A673 (cell line): ENCODE measurements around the gene KRTAP5-2. TPM values are rescaled to one million over a fixed set of nuclear protein-coding genes. Genes with fewer than 3 reads are reported as not detected.
A peak's percentile ranks its signal among the peaks of the same experiment; 100 is the strongest.

Experiments
- BruUV-seq: library from RNA; stranded (reverse); fragments of 400-500 nt; replicated peaks from 2 replicates; lab custom pipeline; 2021; lab: Mats Ljungman, UMichigan
- CTCF ChIA-PET: fragments of 300-600 bp; sonication (Branson Sonifier 250); formaldehyde crosslinking; loops from one replicate; lab custom pipeline; 2022; ENCODE audit warnings: antibody characterized with exemption; lab: Charles Lee
- POLR2A ChIA-PET: fragments of 300-600 bp; sonication (Branson Sonifier 250); formaldehyde crosslinking; loops from one replicate; lab custom pipeline; 2022; ENCODE audit warnings: antibody characterized with exemption; ENCODE audit not compliant: low non-redundant PET; lab: Charles Lee
- DNase-seq: peaks from one replicate; pipeline ENCODE4 v3.0.0-alpha.2; 2015; ENCODE audit warnings: low spot score
- H3K27ac ChIP-seq: fragments of 200-600 bp; sonication (generic); 2 replicates; pipeline ENCODE4 v1.5.1; 2016; ENCODE audit warnings: mixed run types, low read depth, mild to moderate bottlenecking, mixed read lengths, antibody characterized with exemption, low read length; ENCODE audit not compliant: poor library complexity, severe bottlenecking
- H3K27me3 ChIP-seq: fragments of 200-600 bp; sonication (generic); replicated peaks from 2 replicates; pipeline ENCODE4 v1.6.1; 2017; ENCODE audit warnings: mixed run types, low read depth, mild to moderate bottlenecking, mixed read lengths, antibody characterized with exemption, low read length; ENCODE audit not compliant: insufficient read depth, poor library complexity
- H3K36me3 ChIP-seq: fragments of 200-600 bp; sonication (generic); 2 replicates; pipeline ENCODE4 v1.6.1; 2016; ENCODE audit warnings: mixed run types, mild to moderate bottlenecking, mixed read lengths, antibody characterized with exemption, low read length; ENCODE audit not compliant: insufficient read depth, poor library complexity, severe bottlenecking
- H3K4me1 ChIP-seq: fragments of 200-600 bp; sonication (generic); 2 replicates; pipeline ENCODE4 v1.6.1; 2017; ENCODE audit warnings: mixed run types, mild to moderate bottlenecking, mixed read lengths, antibody characterized with exemption, low read length; ENCODE audit not compliant: insufficient read depth, poor library complexity, severe bottlenecking
- H3K4me3 ChIP-seq: fragments of 200-600 bp; sonication (generic); 2 replicates; pipeline ENCODE4 v1.5.1; 2016; ENCODE audit warnings: low read depth, mixed run types, mild to moderate bottlenecking, mixed read lengths, low read length; ENCODE audit not compliant: poor library complexity, severe bottlenecking
- H3K9me3 ChIP-seq: fragments of 200-600 bp; sonication (generic); 2 replicates; pipeline ENCODE4 v1.6.1; 2016; ENCODE audit warnings: mixed run types, low read depth, mild to moderate bottlenecking, mixed read lengths, antibody characterized with exemption, low read length; ENCODE audit not compliant: poor library complexity, severe bottlenecking
- EZH2 ChIP-seq: fragments of 200-600 bp; sonication (generic); IDR thresholded peaks from 2 replicates; pipeline ENCODE4 v1.6.1; 2017; ENCODE audit warnings: borderline replicate concordance, low read depth, mild to moderate bottlenecking, mixed read lengths, antibody characterized with exemption, low read length; ENCODE audit not compliant: poor library complexity, severe bottlenecking
- intact Hi-C: fragments of 100-400 bp; cut with micrococcal nuclease; formaldehyde crosslinking; loops from one replicate; pipeline ENCODE4 v1.10.0; 2022; ENCODE audit not compliant: unreplicated experiment
- total RNA-seq: library from RNA; stranded (reverse); gene quantifications from 2 replicates; pipeline ENCODE4 v1.2.3, GENCODE V29; 2021
- TF ChIP-seq, protein P1 (sequence below): fragments of 300-800, 200-600 bp; sonication (generic); conservative IDR thresholded peaks from 2 replicates; pipeline ENCODE4 v1.5.1; 2017; ENCODE audit warnings: low read depth, mild to moderate bottlenecking, antibody characterized with exemption, low read length, moderate library complexity, mixed read lengths

KRTAP5-2 gene
- total RNA-seq, 1 experiment from 2014 or later, result not detected

DNA sequence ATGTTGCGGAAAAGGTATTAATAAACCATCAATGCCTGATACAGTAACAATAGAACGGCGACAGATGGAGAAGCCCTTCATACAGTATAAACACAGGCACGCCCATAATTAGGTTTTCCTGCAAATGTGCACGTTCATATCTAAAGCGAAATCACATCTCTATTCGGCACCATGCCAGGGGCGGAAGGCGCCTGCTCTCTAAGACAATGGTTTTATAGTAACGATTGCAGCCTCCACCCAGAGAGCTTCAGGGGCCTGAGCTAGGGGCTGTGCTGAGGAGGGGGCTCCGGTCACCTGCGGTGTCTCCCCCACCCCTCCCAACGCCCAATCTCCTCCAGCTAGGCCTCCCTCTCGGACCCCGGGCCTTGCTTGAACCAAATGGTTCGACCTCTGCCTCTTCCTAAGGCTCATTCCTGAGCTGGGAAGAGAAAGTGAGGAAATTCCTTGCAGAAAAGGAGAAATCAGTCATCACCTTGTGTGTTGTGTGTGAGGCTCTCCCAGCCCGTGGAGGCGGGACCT, 41.1 kb upstream of the KRTAP5-2 start:
- Histone ChIP-seq H3K4me3 (no peak overlapping the region), H3K9me3 (no peaks in the 10 kb centered on the region), H3K27me3 (peaks cover 4% of the 10 kb centered on the region), H3K4me1 (no peaks in the 10 kb centered on the region), H3K36me3 (no peaks in the 10 kb centered on the region), H3K27ac (no peak overlapping the region)
- TF ChIP-seq EZH2, result no peak
- TF ChIP-seq, protein P1, sequence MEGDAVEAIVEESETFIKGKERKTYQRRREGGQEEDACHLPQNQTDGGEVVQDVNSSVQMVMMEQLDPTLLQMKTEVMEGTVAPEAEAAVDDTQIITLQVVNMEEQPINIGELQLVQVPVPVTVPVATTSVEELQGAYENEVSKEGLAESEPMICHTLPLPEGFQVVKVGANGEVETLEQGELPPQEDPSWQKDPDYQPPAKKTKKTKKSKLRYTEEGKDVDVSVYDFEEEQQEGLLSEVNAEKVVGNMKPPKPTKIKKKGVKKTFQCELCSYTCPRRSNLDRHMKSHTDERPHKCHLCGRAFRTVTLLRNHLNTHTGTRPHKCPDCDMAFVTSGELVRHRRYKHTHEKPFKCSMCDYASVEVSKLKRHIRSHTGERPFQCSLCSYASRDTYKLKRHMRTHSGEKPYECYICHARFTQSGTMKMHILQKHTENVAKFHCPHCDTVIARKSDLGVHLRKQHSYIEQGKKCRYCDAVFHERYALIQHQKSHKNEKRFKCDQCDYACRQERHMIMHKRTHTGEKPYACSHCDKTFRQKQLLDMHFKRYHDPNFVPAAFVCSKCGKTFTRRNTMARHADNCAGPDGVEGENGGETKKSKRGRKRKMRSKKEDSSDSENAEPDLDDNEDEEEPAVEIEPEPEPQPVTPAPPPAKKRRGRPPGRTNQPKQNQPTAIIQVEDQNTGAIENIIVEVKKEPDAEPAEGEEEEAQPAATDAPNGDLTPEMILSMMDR, result no peak
- DNase-seq, result peak; percentile 13
- intact Hi-C loops, result no loop called here
- ChIA-PET CTCF (no interaction called here), POLR2A (no interaction called here)
- no TSS peak for BruUV-seq

DNA sequence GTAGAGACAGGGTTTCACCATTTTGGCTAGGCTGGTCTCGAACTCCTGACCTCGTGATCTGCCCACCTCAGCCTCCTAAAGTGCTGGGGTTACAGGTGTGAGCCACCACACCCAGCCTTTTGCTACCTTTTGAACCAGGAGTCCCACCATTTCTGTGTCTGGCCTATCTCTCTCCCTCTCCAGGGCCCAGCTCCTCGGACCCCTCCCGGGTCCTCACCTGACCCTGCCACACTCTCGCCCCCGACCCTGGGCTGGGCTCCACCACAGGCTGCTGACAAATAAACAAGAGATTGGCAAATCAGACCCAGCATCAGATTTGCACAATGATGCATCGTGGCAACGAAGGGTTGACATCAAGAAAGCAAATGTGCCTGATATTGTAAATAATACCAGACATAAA, 40.2 kb upstream of the KRTAP5-2 start:
- Histone ChIP-seq H3K27ac (no peak overlapping the region), H3K4me3 (no peak overlapping the region), H3K27me3 (peaks cover 4% of the 10 kb centered on the region), H3K9me3 (no peaks in the 10 kb centered on the region), H3K36me3 (no peaks in the 10 kb centered on the region), H3K4me1 (no peaks in the 10 kb centered on the region)
- POLR2A ChIA-PET, result no interaction called here
- DNase-seq, result no peak
- CTCF ChIA-PET, result no interaction called here
- no peak for TF ChIP-seq EZH2
- TF ChIP-seq, protein P1, result no peak
- intact Hi-C loops, result no loop called here
- no TSS peak for BruUV-seq

DNA sequence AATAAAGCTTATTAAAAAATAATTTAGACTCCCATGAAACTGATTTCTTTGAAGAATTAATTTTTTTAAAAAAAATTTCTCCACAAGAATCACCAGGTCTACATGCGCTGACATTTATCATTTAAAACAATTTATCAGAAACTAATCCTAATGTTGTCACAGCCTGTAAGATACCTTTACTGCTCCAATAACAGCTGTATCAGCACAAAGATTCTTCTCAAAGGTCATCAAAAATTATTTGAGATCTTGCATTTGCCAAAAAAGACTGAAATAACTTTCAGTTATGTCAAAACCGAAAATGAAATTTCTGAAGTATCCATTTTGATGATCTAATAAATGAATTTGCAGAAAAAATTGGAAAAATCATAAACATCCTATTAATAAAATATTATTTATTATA, 39.5 kb upstream of the KRTAP5-2 start:
- Histone ChIP-seq H3K4me1 (no peaks in the 10 kb centered on the region), H3K27me3 (peaks cover 4% of the 10 kb centered on the region), H3K9me3 (no peaks in the 10 kb centered on the region), H3K27ac (no peak overlapping the region), H3K36me3 (no peaks in the 10 kb centered on the region), H3K4me3 (no peak overlapping the region)
- TF ChIP-seq, protein P1, result no peak
- TF ChIP-seq EZH2, result no peak
- no TSS peak for BruUV-seq
- intact Hi-C loops, result no loop called here
- no peak for DNase-seq
- ChIA-PET CTCF (no interaction called here), POLR2A (no interaction called here)
